ENCODE results near the gene RYR3. TPM values are rescaled to one million over a fixed set of nuclear protein-coding genes. Genes with fewer than 3 reads are reported as not detected.

Gene RYR3
- total RNA-seq, 1 donor from 2014 or later, result 0.02 TPM

DNA sequence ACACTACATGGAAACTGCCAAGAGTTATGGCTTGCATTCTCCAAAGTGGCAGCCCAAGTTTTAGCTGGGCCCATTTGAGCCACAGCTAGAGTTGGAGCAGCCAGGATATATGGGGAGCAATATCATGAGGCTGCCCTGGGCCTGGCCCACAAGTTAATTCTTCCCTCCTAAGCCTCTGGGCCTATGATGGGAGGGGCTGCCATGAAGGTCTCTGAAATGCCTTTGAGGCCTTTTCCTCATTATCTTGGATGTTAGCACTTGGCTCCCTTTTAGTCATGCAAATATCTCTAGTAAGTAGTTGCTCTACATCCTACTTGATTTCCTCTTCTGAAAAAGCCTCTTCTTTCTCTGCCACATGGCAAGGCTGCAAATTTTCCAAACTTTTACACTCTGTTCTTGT is 400.0 kb downstream of the RYR3 start:
- intact Hi-C loops (cut with micrococcal nuclease), result no loop called here
- no peak for DNase-seq
- no peak for ATAC-seq

DNA sequence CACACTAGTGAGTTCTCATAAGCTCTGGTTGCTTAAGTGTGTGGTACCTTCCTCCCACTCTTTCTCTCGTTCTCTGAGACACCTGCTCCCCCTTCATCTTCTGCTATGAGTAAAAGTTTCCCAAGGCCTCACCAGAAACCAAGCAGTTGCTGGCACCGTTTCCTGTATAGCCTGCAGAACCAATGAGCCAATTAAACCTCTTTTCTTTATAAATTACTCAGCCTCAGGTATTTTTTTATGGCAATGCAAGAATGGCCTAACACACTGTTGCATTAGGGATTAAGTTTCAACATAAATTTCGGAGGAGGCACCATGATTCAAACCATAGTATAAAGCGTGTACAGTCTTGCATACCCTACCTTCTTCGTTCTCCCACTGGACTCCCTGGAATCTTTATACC is 405.3 kb downstream of the RYR3 start:
- no peak for ATAC-seq
- intact Hi-C loops (cut with micrococcal nuclease), result no loop called here
- DNase-seq, result no peak

DNA sequence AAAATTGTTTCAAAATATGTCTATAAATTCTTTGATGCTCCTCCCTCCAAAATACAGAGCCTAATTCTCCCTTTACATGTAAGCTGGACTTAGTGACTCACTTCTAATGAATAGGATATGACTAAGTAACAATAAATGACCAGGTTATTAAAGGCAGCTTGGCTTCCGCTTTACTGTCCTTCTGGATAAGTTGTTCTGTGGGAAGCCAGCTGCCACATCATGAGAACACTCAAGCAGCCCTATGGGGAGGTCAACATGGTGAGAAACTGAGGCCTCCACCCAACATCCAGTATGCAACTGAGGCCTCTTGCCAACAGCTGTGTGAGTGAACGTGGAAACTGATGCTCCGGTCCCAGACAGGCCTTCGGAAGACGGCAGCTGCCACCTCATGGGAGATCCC is 410.2 kb downstream of the RYR3 start:
- DNase-seq, result no peak
- intact Hi-C loops (cut with micrococcal nuclease), result no loop called here
- no peak for ATAC-seq

GRCh38 chr15:33722005-33722672 is 411.4 kb downstream of the RYR3 start:
- intact Hi-C loops (cut with micrococcal nuclease), result no loop called here
- ATAC-seq (no peak), DNase-seq (no peak)

- intact Hi-C loops (cut with micrococcal nuclease), result no loop called here
- no peak for ATAC-seq
- no peak for DNase-seq
Measured at GRCh38 chr15:33722673-33723015, 411.9 kb downstream of the RYR3 start.

DNA sequence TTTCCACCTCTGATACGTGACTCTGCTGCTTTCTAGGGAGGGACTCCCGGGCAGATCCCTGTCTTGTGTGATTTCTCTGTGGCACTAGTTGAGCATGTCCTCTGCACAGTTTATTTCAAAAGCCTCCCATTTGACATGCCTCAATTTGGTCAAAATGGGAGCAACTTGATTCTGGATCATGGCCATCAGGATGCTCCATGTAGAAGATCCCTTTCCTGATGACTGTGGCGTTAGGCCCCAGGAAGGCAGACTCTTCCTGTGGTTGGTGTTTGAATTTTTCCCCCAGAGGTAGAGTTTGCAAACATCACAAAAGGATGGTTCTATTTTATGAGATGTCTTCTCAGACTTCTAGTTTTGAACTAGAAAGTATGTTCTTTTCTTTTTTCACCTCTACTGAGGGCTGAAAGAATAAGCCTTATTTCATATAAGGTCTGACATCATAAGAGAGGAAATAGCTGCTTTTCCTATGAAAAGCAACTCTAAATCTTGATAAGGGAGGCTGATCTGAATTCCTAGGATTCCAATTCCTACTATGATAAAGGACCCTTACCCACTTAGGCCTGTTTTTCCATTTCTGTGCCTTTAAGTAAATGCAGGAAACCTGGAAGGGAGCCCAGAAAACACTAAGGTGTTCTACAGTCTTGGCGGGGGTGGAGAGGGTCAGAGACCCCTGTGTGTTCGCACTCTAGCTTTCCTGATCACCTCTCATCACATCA is 413.7 kb downstream of the RYR3 start:
- intact Hi-C loops (cut with micrococcal nuclease), result loop anchor here (5.0 kb wide), 1 partner anchor 1103 kb away; no protein-coding TSS in a partner anchor
- no peak for DNase-seq
- ATAC-seq, result no peak

GRCh38 chr15:33729653-33730052 is 418.9 kb downstream of the RYR3 start:
- no peak for ATAC-seq
- DNase-seq, result no peak
- intact Hi-C loops (cut with micrococcal nuclease), result loop anchor here (5.0 kb wide), 1 partner anchor 1098 kb away; no protein-coding TSS in a partner anchor

- intact Hi-C loops (cut with micrococcal nuclease), result no loop called here
- no peak for ATAC-seq
- DNase-seq, result no peak
Measured at GRCh38 chr15:33730815-33731214, 420.0 kb downstream of the RYR3 start.

- DNase-seq (no peak), ATAC-seq (no peak)
- intact Hi-C loops (cut with micrococcal nuclease), result no loop called here
Measured at GRCh38 chr15:33735143-33735542, 424.4 kb downstream of the RYR3 start.

DNA sequence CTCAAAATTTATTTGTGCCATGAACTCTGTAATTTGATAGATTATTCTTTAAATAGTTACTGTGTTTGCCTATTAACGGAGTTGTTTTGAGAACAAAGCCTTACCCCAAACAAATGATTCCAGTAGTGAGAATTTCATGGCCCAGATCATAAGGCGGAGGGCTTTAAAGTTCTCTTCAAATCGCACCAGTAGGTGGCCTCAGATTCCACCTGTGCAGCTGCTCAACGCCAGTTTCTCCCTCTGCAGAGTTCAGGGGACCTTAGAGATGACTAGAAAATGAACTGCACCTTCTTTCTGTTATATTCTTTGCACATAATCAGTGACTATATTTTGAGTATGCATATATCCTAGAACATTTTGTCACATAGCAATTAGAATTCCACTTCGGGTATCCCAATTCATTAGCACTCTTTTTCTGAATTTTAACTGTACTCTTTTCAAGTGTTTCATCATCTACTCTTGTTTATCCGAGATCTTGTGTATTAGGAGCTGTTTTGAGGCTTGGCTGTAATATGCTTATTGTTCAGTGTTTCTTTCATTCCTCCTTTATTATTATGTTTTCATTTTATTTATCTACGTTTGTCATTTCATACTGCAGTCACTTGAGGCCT is 425.0 kb downstream of the RYR3 start:
- intact Hi-C loops (cut with micrococcal nuclease), result no loop called here
- DNase-seq (no peak), ATAC-seq (peak; percentile 47)

- ATAC-seq (peak; percentile 50), DNase-seq (no peak)
- intact Hi-C loops (cut with micrococcal nuclease), result no loop called here
Measured at GRCh38 chr15:33737687-33738601, 427.2 kb downstream of the RYR3 start.

GRCh38 chr15:33738941-33739664 is 428.3 kb downstream of the RYR3 start:
- ATAC-seq (no peak), DNase-seq (no peak)
- intact Hi-C loops (cut with micrococcal nuclease), result no loop called here

DNA sequence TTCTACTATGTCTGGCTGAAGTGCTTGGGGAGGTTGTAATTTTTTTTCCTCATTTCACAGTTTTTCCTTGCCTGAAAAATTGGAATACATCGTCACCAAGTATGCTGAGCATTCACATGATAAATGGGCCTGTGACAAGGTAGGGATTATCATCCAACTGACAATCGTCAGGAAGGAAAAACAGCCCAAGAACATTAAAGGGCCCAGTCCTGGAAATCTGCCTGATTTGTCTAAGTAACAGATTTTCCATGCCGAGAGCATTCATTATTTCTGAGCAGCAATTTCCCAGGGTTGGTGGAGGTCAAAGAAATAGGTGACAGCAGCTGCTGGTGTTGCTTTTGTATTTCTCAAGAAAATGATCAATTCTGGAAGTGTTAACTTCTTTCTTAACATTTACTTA is 431.5 kb downstream of the RYR3 start:
- intact Hi-C loops (cut with micrococcal nuclease), result no loop called here
- ATAC-seq (no peak), DNase-seq (no peak)

DNA sequence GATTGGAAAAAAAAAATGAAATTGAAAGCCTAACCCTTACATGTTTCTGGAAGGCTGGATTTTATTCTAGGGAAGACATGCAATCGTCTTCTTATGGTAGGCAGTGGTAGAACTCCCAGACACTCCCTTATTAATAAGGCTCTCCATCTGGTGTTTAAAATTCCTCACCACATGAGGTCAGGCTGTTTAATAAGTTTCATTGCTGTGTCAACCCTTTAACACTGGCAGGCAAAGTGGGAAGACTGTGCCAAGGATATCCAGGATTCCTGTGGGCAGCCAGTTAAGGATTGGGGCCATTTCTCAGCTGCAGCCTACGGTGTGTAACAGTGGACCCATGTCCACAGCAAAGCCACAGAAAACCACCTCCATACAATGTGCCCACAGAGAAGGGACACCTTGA is 432.0 kb downstream of the RYR3 start:
- intact Hi-C loops (cut with micrococcal nuclease), result no loop called here
- DNase-seq (no peak), ATAC-seq (no peak)

- ATAC-seq (no peak), DNase-seq (no peak)
- intact Hi-C loops (cut with micrococcal nuclease), result no loop called here
Measured at GRCh38 chr15:33746203-33746602, 435.4 kb downstream of the RYR3 start.

DNA sequence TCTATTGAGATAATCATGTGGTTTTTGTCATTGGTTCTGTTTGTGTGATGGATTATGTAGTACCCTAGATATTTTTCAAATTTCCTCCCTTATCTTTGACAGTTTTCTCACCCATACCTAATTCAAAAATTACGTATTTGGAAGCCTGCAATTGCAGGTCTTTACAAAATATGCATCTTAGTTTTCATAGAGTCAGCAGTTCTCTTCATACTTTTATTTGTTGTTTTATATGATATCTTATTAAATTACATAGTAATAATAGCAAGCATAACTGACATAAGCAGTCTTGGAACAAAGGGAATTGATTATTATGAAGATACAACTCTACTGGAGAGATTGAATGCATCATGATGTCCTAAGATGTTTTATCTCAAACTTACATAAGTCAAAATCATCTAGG is 442.2 kb downstream of the RYR3 start:
- DNase-seq (no peak), ATAC-seq (no peak)
- intact Hi-C loops (cut with micrococcal nuclease), result no loop called here

- DNase-seq, result no peak
- ATAC-seq, result no peak
- intact Hi-C loops (cut with micrococcal nuclease), result no loop called here
Measured at GRCh38 chr15:33754242-33754641, 443.5 kb downstream of the RYR3 start.

DNA sequence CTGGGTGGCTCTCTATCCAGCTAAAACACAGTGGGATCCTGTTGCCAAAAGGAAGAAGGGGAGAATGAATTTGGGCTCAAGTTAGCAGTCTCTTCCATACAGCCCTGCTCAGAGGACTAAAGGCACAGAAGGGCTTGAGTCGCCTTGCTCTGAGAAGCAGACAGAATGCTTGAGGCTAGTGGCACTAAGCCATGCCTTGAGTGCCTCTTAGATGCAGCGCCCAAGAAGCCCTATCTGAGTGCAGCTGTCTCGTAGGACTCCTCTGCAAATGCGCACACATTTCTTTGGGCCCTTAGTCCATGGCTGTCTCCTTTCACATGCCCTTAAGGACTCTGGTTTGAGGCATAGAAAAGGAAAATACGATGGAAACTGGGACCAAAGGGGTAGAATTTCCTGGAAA is 446.2 kb downstream of the RYR3 start:
- DNase-seq (no peak), ATAC-seq (no peak)
- intact Hi-C loops (cut with micrococcal nuclease), result no loop called here
